Raji (cell line): ENCODE results near the gene PI4K2A.

Source experiments
- POLR2A ChIP-seq: IDR thresholded peaks from 2 replicates; pipeline ENCODE4 v1.6.1; 2011; ENCODE audit warnings: low read depth, low read length, control low read depth; ENCODE audit not compliant: insufficient read depth

The PI4K2A gene

DNA sequence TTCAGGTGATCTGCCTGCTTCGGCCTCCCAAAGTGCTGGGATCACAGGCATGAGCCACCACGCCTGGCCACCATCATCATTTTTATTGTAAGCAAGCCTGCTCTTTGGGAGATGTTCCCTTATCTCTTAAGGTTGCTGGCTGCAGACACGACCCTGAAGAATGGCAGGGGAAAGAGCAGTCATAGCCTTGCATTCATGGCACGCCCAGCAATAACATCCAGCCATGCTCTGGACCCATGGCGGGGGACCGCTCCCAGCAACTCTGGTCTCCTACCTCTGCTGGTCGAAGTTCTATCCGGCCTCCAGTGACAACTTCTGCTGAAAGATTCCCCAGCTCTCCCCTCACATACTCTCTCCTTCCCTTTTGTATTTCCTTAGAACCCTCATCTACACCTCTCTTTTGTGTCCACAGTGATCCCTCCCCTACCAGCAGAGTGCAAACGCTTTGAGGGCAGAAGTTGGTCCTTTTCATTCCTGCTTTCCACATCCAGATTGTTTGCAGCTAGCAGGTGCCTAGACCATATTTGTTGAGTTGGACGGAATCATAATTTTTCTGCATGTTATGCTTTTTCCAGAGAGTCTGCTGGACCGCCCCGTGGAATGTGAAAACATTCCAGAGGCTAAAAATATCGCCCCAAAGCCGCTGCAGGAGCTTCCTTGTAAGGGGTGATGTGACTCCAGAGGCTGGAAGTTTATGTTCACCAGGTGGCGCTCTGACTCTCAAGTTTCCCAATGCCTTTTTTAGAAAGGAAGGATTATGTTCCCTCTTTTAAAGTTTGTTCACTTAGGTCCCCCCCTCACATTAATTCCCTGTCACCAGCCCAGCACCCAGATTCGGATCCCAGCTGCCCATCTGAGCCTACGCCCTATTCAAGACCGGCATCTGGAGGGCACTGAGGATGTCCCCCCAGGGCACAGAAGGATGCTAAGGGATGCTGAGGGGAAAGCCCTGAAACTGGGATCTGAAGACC lies 68.8 kb downstream of the PI4K2A start:
- TF ChIP-seq POLR2A, result no peak

DNA sequence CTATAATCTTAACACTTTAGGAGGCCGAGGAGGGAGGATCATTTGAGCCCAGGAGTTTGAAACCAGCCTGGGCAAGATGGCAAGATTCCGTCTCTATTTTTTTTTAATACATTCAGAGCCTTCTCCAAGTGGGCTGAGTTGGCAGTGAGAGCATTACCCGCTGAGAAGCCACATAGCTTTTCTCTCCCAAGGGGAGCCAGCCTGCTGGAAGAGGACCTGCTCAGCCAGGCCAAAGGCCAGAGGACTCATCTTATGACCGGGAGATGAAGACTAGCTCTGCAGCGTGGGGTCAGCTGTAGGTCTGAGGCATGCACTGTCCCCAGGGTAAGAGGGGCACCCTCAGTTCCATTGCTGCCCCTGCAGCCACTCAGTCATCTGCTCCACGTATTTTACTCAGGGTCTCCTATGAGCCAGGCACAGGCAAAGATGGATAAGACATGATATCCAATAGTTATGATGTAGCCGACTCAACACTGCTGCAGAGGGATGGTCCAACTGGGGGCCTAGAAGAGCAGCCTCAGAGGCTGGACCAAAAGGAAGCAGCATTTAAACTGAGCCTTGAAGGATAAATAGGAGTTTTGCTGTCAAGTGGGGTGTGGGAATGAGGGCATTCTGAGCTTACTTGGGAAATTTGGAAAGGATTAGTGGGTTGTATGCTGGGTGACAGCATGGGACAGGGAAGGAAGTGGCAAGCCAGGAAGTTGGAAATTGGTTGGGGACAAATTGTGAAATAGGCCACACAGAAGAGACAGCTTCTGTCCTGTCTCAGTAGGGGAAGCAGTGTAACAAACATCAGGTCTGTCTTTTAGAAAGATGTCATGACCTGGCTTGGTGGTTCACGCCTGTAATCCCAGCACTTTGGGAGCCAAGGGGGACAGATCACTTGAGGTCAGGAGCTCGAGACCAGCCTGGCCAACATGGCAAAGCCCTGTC lies 71.4 kb downstream of the PI4K2A start:
- TF ChIP-seq POLR2A, result no peak

DNA sequence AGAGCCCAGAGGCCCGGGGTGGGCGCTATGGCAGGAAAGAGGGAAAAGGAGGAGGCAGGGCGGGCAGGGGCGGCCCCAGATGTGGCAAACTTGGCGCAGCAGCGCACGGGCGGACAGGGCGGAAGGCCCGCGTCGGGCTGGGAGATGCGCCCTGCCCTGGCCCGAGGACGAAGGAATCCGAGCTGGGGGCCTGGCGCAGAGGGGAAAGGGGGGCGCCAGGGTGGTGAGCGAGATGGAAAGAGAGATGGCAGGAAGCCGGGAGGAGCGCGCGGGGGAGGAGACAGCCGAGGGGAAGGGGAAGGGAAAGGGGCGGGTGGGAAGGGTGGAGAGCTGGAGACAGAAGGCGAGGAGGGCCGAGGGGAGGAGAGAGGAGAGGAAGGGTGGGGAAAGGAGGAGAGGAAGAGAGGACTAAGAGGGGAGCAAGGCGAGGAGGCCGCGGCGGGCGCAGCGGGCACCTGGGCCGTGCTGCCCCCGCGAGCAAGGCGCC lies 72.9 kb downstream of the PI4K2A start, which contains the start of gene MARVELD1:
Gene MARVELD1, plus strand, starts transcription at position 392 of the 487 bp plus-strand sequence. CDS start 147 bp downstream, outside the sequence.
- TF ChIP-seq POLR2A, result no peak

DNA sequence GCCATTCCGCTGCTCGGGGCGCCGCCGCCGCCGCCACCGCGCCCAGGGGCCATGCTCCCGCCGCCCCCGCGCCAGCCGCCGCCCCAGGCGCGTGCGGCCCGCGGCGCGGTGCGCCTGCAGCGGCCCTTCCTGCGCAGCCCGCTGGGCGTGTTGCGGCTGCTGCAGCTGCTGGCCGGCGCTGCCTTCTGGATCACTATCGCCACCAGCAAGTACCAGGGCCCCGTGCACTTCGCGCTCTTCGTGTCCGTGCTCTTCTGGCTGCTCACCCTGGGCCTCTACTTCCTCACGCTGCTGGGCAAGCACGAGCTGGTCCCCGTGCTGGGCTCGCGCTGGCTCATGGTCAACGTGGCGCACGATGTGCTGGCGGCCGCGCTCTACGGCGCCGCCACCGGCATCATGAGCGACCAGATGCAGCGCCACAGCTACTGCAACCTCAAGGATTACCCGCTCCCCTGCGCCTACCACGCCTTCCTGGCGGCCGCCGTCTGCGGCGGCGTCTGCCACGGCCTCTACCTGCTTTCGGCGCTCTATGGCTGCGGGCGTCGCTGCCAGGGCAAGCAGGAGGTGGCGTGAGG lies 73.4 kb downstream of the PI4K2A start:
- TF ChIP-seq POLR2A, result no peak

DNA sequence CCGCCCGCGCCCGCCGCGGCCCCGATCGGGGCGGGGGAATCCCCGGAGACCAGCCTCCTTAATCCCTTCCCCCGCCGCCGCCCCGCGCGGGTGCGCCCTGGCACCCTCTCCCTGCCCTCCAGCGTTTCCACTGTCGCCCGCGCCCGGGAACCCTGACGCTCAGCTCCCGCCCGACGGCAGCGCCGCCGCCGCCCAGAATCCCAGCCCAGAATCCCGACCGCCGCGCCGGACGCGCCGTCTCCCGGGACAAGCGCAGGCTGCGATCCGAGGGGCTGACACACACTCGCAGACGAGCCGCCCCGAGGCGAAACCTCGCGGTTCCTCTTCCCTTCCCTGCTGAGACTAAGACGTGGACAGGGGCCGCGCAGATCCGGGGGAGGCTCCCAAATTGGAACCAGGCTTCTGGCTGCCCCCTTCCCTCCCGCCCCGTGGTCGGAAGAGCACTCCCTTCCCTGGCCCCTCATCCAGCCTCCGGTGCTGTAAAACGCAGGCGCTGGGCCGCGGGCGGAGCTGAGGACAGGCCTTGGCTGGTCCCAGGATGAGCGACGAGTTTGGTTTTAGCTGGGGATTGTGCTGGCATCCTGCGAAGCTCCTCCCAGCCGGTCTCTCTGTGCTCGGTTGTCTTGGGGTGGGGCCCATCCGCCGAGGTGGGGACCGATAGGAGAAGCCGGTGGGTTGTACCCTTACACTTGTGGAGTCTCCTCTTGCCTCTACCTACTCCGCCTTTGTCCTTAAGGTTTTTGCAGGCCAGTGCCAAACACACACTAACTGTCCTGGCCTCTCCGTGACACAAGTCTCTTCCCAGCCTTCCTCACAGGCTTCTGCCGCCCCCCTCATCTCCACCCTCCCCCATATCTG lies 74.2 kb downstream of the PI4K2A start:
- TF ChIP-seq POLR2A, result no peak

DNA sequence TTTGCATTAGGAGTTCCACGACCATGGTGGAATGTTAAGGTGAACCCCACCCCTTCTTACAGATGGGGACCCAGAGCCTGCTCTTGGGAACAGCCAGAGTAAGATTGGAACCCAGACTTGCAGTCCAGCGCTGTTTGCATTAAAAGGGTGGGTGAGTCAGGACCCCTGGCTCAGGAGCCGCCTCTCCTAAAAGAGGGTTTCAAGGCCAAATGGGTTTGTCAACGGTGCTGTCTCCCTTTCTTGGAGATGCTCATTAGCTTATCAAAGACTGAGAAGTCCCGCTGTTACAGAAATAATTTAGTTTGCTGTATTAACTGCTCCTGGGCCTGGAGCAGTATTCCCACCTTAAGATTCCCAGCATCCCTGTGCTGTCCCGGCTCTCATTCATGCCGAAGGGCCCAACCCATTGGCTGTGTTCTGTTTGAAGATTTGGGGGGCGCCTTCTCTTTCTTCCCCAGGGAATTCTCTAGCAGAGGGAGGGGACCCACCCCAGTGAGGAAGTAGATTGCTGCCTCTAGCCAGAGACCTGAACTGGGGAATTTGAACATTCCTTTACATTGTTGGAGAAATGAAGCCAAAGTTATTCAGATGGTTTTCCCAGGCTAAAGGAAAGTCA lies 74.9 kb downstream of the PI4K2A start:
- no peak for TF ChIP-seq POLR2A

DNA sequence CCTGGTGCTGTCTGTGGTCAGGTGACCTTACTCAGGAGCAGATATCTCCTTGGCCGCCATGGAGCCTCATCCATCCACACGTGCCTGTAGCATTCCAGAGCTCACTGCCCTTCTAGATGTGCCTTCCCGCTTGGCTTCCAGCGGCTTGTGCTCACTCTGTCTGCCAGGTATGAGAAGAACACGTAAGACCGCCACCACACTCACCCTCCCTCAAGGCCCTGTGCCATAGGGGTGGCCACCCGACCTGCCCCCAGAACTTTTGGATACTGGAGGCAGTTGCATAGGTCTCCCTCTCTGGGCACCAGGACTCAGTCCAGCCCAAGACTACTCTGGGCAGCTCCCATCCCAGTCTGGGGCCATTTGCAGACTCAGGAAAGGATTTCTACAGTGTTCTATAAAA lies 77.2 kb downstream of the PI4K2A start:
- TF ChIP-seq POLR2A, result no peak

DNA sequence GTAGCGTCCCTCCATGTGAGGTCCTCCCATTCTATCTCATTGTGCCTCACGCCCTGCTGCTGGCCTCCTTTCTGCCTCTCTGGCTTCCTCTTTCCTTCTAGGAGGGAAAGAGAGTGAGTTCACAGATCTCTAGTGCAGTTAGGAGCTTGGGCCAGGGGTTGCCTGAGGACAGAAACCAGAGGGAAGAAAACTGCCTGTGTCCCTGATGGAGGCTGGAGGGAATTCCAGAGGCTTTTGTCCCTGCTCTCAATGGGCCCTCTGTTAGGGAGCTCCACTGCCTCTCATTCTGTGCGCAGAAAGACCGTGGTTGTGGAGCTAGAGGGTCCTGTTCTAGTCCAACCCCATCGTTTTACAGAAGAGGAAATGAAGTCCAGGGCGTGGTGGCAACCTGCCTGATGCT lies 77.7 kb downstream of the PI4K2A start:
- no peak for TF ChIP-seq POLR2A

DNA sequence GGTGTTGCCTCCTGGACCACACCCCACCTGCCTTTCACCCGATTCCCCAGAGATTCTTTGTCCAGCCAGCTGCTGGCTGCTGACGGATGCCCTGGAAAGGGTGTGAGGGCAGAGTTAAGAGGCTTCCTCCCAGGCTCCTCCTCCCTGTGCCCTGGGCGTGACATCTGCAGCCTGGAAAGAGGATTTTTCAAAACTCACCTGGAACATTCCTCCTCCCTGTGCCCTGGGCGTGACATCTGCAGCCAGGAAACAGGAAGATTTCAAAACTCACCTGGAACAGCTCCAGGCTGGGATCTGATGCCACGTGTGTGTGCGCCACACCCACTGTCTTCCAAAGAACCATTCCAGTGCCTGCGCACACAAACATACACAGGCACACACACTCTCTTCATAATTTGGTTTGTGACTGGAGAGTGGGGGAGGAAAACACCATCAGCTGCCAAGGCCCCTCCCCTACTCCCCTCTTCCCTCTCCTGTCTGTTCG lies 78.2 kb downstream of the PI4K2A start:
- no peak for TF ChIP-seq POLR2A

DNA sequence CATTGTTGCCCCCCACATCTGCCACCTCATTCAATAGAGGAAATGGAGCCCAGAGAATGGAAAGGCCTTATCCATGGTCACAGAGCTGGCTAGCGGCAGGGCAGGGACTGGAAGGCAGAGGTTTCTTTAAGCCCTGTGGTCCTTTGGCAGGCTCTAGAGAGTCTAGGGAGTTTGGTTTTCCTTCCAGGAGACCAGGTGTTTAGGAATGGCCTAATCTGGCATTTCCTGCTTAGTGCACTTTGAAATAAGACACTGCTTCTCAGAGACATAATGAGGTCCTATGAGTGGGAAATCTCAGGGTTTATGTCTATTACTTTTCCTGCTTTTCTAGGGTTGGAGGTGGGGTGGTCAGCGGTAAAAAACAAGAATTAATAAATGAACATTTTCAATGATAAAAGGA lies 79.1 kb downstream of the PI4K2A start:
- no peak for TF ChIP-seq POLR2A

DNA sequence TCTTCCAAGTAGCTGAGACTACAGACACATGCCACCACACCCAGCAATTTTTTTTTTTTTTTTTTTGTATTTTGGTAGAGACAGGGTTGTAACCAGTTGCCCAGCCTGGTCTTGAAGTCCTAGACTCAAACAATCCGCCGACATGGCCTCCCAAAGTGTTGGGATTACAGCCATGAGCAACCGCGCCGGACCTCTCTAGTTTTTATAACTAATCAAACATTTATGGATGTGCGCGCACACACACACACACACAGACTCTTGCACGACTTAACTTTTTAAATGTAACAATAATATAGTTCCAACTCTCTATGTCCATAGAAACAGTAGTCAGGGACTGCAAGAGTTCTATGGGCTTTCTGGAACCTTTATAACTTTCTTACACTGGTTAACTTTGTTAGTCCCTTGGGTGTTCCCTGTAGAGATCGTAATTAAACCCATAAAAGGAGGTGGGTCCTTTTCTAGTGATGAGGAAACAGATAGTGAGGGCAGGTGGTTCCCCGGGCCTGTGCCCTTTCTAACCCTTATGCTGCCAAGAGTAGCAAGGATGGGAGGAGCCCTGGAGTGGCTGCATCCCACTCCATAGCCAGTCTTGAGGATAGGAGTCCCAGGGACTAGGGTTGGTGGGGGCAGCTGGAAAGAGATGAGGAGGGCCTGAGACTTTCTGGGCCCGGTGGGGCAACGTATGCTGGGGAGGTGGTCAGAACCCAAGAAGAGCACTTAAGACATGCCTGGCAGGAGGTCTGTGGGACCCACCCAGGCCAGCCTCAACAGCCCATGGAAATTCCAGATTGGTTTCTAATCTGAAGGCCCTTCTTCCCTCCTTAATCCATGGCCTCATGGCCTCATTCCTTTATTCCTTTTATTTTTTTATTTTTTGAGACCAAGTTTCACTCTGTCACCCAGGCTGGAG lies 81.7 kb downstream of the PI4K2A start:
- no peak for TF ChIP-seq POLR2A

DNA sequence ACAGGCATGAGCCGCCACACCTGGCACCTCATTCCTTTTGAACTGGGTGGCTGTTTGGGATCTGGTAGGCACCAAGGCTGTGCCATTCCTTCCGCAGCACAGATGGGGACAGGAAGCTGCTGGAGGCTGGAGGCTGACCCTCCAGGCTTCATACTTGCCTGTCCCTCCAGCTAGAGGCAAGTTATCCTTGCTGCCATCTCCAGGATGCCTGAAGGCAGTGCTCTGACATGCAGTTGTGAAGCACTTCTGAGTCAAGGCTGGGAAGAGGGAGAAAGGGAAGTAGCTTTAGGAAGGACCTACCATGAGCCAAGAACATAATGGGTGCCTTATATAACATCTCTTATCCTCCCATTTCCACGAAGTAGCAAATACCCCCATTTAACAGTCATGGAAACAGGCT lies 82.5 kb downstream of the PI4K2A start:
- TF ChIP-seq POLR2A, result no peak
